GM19468 (cell line): Measurements from ENCODE around the gene IRF8.
"Not testable (repeated sequence)": the region's sequence is repeated elsewhere in the genome, so short reads cannot be mapped to it uniquely, and the experiment has no call there.

Source experiments
- ATAC-seq: cut with Tn5 transposase; IDR thresholded peaks from one replicate; pipeline ENCODE4 v1.9.1; 2021; ENCODE audit warnings: mild to moderate bottlenecking, moderate library complexity, moderate number of reproducible peaks; ENCODE audit not compliant: unreplicated experiment; ENCODE audit errors: extremely low read depth

The IRF8 gene

GRCh38 chr16:85929259-85929721 is 30.3 kb downstream of the IRF8 start:
- no peak for ATAC-seq

- ATAC-seq, result no peak
Observed at GRCh38 chr16:85930301-85930700, 31.3 kb downstream of the IRF8 start.

GRCh38 chr16:85931596-85932402 is 32.8 kb downstream of the IRF8 start:
- no peak for ATAC-seq

GRCh38 chr16:85934210-85934609 is 35.2 kb downstream of the IRF8 start:
- ATAC-seq, result no peak

GRCh38 chr16:85935391-85935973 is 36.5 kb downstream of the IRF8 start:
- no peak for ATAC-seq

- ATAC-seq, result peak; percentile 53
Observed at GRCh38 chr16:85935974-85936760, 37.2 kb downstream of the IRF8 start.

- ATAC-seq, result no peak
Observed at GRCh38 chr16:85936816-85937215, 37.9 kb downstream of the IRF8 start.

- ATAC-seq, result no peak
Observed at GRCh38 chr16:85940214-85940613, 41.3 kb downstream of the IRF8 start.

- no peak for ATAC-seq
Observed at GRCh38 chr16:85941863-85942644, 43.1 kb downstream of the IRF8 start.

GRCh38 chr16:85942659-85943058 is 43.7 kb downstream of the IRF8 start:
- ATAC-seq, result not testable (repeated sequence)

GRCh38 chr16:85943711-85944110 is 44.7 kb downstream of the IRF8 start:
- no peak for ATAC-seq

- no peak for ATAC-seq
Observed at GRCh38 chr16:85944572-85945423, 45.8 kb downstream of the IRF8 start.

- no peak for ATAC-seq
Observed at GRCh38 chr16:85945424-85945751, 46.4 kb downstream of the IRF8 start.

GRCh38 chr16:85946541-85947124 is 47.7 kb downstream of the IRF8 start:
- no peak for ATAC-seq

- ATAC-seq, result no peak
Observed at GRCh38 chr16:85947230-85948137, 48.5 kb downstream of the IRF8 start.

- ATAC-seq, result no peak
Observed at GRCh38 chr16:85948138-85948509, 49.2 kb downstream of the IRF8 start.

GRCh38 chr16:85948616-85949265 is 49.8 kb downstream of the IRF8 start:
- ATAC-seq, result no peak
